Right lobe of liver (tissue), 6 donors: ENCODE data around the gene LRPAP1. TPM values are rescaled to one million over a fixed set of nuclear protein-coding genes. Genes with fewer than 3 reads are reported as not detected.

Experiments
- ATAC-seq, 4 donors: fragments of 200-7000 bp; cut with Tn5 transposase; one replicate each; pipeline ENCODE4 v1.9.1; 2020; ENCODE audit warnings: mild to moderate bottlenecking in 4 of 4, moderate library complexity in 4 of 4
- DNase-seq, 3 donors: peaks; one replicate each; pipeline ENCODE4 v3.0.0-alpha.2; 2020
- H3K27ac ChIP-seq, 3 donors: fragments of 200-600 bp; one replicate each; pipeline ENCODE4 v1.8.0; 2022
- H3K27me3 ChIP-seq, 2 donors: fragments of 200-600 bp; one replicate each; pipeline ENCODE4 v1.8.0; 2022
- H3K36me3 ChIP-seq, 4 donors: fragments of 200-600 bp; sonication (generic) in 1 of 4; one replicate each; pipeline versions ENCODE4 v1.5.1 to v1.8.0; 2017 to 2022; ENCODE audit warnings: control low read depth in 1 of 4
- H3K4me1 ChIP-seq, 4 donors: fragments of 200-600 bp; sonication (generic) in 1 of 4; one replicate each; pipeline versions ENCODE4 v1.5.1 to v1.8.0; 2017 to 2022; ENCODE audit warnings: control low read depth in 1 of 4
- H3K4me3 ChIP-seq, 3 donors: fragments of 200-600 bp; one replicate each; pipeline ENCODE4 v1.8.0; 2022
- H3K9me3 ChIP-seq, 4 donors: fragments of 200-600 bp; sonication (generic) in 1 of 4; one replicate each; pipeline versions ENCODE4 v1.5.1 to v1.8.0; 2017 to 2022; ENCODE audit warnings: control low read depth in 1 of 4
- CTCF ChIP-seq, 4 donors: fragments of 200-600 bp in 3 of 4; fragments of 450-650 bp in 1 of 4; IDR thresholded peaks; one replicate each; pipeline versions ENCODE4 v1.5.1 to v1.8.0; 2016 to 2022; ENCODE audit warnings: antibody characterized with exemption in 4 of 4, mild to moderate bottlenecking in 2 of 4
- POLR2A ChIP-seq: fragments of 450-650 bp; IDR thresholded peaks from one replicate; pipeline ENCODE4 v1.6.1; 2017; ENCODE audit warnings: antibody characterized with exemption, mild to moderate bottlenecking
- WGBS: methylation state at CpG from one replicate; pipeline ENCODE4 v1.1.6; 2018; ENCODE audit warnings: low coverage, low lambda C conversion rate; ENCODE audit not compliant: insufficient coverage; ENCODE audit errors: missing lambda C conversion rate; 5-methylcytosine and 5-hydroxymethylcytosine counted together
- intact Hi-C, 2 donors: fragments of 100-400 bp; cut with DNase I; formaldehyde crosslinking; loops; one replicate each; pipeline versions ENCODE4 v1.11.2 to v1.14.1; 2022
- total RNA-seq, 6 experiments: library from RNA; depleted of rRNA in 2 of 6; stranded (reverse); fragments of >200 nt in 2 of 6; fragmentation: NEBNext Ultra II Directional in 3 of 6; extraction: Animal tissue kit (Norgen Biotek cat#: 25700) in 3 of 6; gene quantifications; one replicate each; pipeline versions ENCODE4 v1.1.0 to v1.2.4, GENCODE V29; 2016 to 2023
- donor health status: DM: no; HTN: yes; CAD: no.
- donor health status: DM: no; HTN: no; CAD: no.
- donor health status: DM: no; HTN: no; CAD: no.
- donor health status: DM: no; HTN: yes; CAD: no.
- donor health status: DM: no; HTN: yes; CAD: no.

The LRPAP1 gene
- total RNA-seq, 6 experiments from 2014 or later: 63.4 to 108 (median 85.3) TPM

GRCh38 chr4:3473181-3473950, 58.9 kb downstream of the LRPAP1 start:
- no peak for TF ChIP-seq POLR2A
- TF ChIP-seq CTCF (IDR thresholded peaks at IDR 0.05): no peak
- Histone ChIP-seq H3K9me3 (no peaks in the 10 kb centered on the region), H3K4me3 (no peak overlapping the region), H3K4me1 (no peaks in the 10 kb centered on the region), H3K27ac (no peak overlapping the region), H3K27me3 (no peaks in the 10 kb centered on the region), H3K36me3 (no peaks in the 10 kb centered on the region)
- DNase-seq (peak in 2 of 3 donors; percentile 15 to 40), ATAC-seq (no peak)
- intact Hi-C loops: no loop called here
- 40% methylated on average over 2 of the region's 41 CpGs for WGBS

- H3K36me3 ChIP-seq: no peaks in the 10 kb centered on the region
- H3K4me1 ChIP-seq: no peaks in the 10 kb centered on the region
- no peaks in the 10 kb centered on the region for H3K9me3 ChIP-seq
- 80% methylated on average over 11 of the region's 27 CpGs for WGBS
- H3K27me3 ChIP-seq: no peaks in the 10 kb centered on the region
- ATAC-seq: no peak
- intact Hi-C loops: no loop called here
- no peak overlapping the region for H3K4me3 ChIP-seq
- H3K27ac ChIP-seq: no peak overlapping the region
- peak in 2 of 3 donors; percentile 15 to 43 for DNase-seq
- no peak for TF ChIP-seq POLR2A
- no peak for TF ChIP-seq CTCF (IDR thresholded peaks at IDR 0.05)
These were observed 59.6 kb downstream of the LRPAP1 start for GRCh38 chr4:3472411-3473141.

GRCh38 chr4:3471886-3472285, 60.3 kb downstream of the LRPAP1 start:
- Histone ChIP-seq H3K9me3 (no peaks in the 10 kb centered on the region), H3K27me3 (no peaks in the 10 kb centered on the region), H3K27ac (no peak overlapping the region), H3K4me1 (no peaks in the 10 kb centered on the region), H3K36me3 (no peaks in the 10 kb centered on the region), H3K4me3 (no peak overlapping the region)
- intact Hi-C loops: no loop called here
- no peak for TF ChIP-seq POLR2A
- no peak for TF ChIP-seq CTCF (IDR thresholded peaks at IDR 0.05)
- no CpG with 5 or more reads among the region's 15 CpGs for WGBS
- DNase-seq (peak in 1 of 3 donors; percentile 39), ATAC-seq (no peak)

GRCh38 chr4:3471098-3471760, 61.0 kb downstream of the LRPAP1 start:
- no peaks in the 10 kb centered on the region for H3K27me3 ChIP-seq
- TF ChIP-seq CTCF (IDR thresholded peaks at IDR 0.05): no peak
- no peak for TF ChIP-seq POLR2A
- DNase-seq (no peak), ATAC-seq (no peak)
- WGBS: 100% methylated on average over 4 of the region's 23 CpGs
- no peak overlapping the region for H3K4me3 ChIP-seq
- no peak overlapping the region for H3K27ac ChIP-seq
- no peaks in the 10 kb centered on the region for H3K36me3 ChIP-seq
- no peaks in the 10 kb centered on the region for H3K4me1 ChIP-seq
- H3K9me3 ChIP-seq: no peaks in the 10 kb centered on the region
- intact Hi-C loops: no loop called here
